MM.1S (cell line): Measurements from ENCODE around the gene HCN1.

Source experiments
- DNase-seq: peaks from one replicate; pipeline ENCODE4 v3.0.0-alpha.2; 2015
- H2AFZ ChIP-seq: fragments of 300-600 bp; sonication (generic); 2 replicates; pipeline ENCODE4 v1.6.0; 2016; ENCODE audit warnings: antibody characterized with exemption, low read length
- H3F3A ChIP-seq: fragments of 300-600 bp; sonication (generic); 2 replicates; pipeline ENCODE4 v1.6.1; 2016; ENCODE audit warnings: mild to moderate bottlenecking, antibody characterized with exemption, low read length, moderate library complexity, mixed read lengths; ENCODE audit not compliant: insufficient read depth
- H3K27ac ChIP-seq: fragments of 300-600 bp; sonication (generic); 2 replicates; pipeline ENCODE4 v1.5.1; 2016; ENCODE audit warnings: mild to moderate bottlenecking, low read length
- H3K27me3 ChIP-seq: fragments of 300-600 bp; sonication (generic); replicated peaks from 2 replicates; pipeline ENCODE4 v1.6.0; 2016; ENCODE audit warnings: low read length; ENCODE audit not compliant: insufficient read depth
- H3K36me3 ChIP-seq: fragments of 300-600 bp; sonication (generic); replicated peaks from 2 replicates; pipeline ENCODE4 v1.6.1; 2016; ENCODE audit warnings: mild to moderate bottlenecking, low read length, mixed read lengths; ENCODE audit not compliant: insufficient read depth
- H3K4me1 ChIP-seq: fragments of 300-600 bp; sonication (generic); 2 replicates; pipeline ENCODE4 v1.6.1; 2016; ENCODE audit warnings: low read length, mixed read lengths
- H3K4me2 ChIP-seq: fragments of 300-600 bp; sonication (generic); 2 replicates; pipeline ENCODE4 v1.6.0; 2016; ENCODE audit warnings: low read depth, low read length
- H3K4me3 ChIP-seq: fragments of 300-600 bp; sonication (generic); 2 replicates; pipeline ENCODE4 v1.5.1; 2016; ENCODE audit warnings: low read length, mixed read lengths
- H3K79me2 ChIP-seq: fragments of 300-600 bp; sonication (generic); 2 replicates; pipeline ENCODE4 v1.6.1; 2016; ENCODE audit warnings: mixed run types, low read length, mixed read lengths
- H3K9ac ChIP-seq: fragments of 300-600 bp; sonication (generic); 2 replicates; pipeline ENCODE4 v1.6.1; 2016; ENCODE audit warnings: low read length, mixed read lengths
- H3K9me2 ChIP-seq: fragments of 300-600 bp; sonication (generic); replicated peaks from 2 replicates; pipeline ENCODE4 v1.6.1; 2016; ENCODE audit warnings: mild to moderate bottlenecking, low read length, mixed read lengths; ENCODE audit not compliant: insufficient read depth
- H3K9me3 ChIP-seq: fragments of 300-600 bp; sonication (generic); replicated peaks from 2 replicates; pipeline ENCODE4 v1.6.1; 2016; ENCODE audit warnings: mild to moderate bottlenecking, low read length, mixed read lengths; ENCODE audit not compliant: insufficient read depth
- H4K20me1 ChIP-seq: fragments of 300-600 bp; sonication (generic); 2 replicates; pipeline ENCODE4 v1.6.1; 2016; ENCODE audit warnings: mild to moderate bottlenecking, low read length, moderate library complexity, mixed read lengths; ENCODE audit not compliant: insufficient read depth
- EZH2 ChIP-seq: fragments of 300-600 bp; sonication (generic); optimal IDR thresholded peaks from 2 replicates; pipeline ENCODE3; 2017; ENCODE audit warnings: low read depth, mild to moderate bottlenecking, antibody characterized with exemption, low read length, mixed read lengths
- EZH2phosphoT487 ChIP-seq: fragments of 300-600 bp; sonication (generic); IDR thresholded peaks from 2 replicates; pipeline ENCODE4 v1.6.1; 2018; ENCODE audit warnings: antibody characterized with exemption, low read length
- TF ChIP-seq, protein P1 (sequence below): fragments of 300-600 bp; sonication (generic); IDR thresholded peaks from 2 replicates; pipeline ENCODE4 v1.5.1; 2016; ENCODE audit warnings: antibody characterized with exemption, low read length, mixed read lengths

HCN1 gene

DNA sequence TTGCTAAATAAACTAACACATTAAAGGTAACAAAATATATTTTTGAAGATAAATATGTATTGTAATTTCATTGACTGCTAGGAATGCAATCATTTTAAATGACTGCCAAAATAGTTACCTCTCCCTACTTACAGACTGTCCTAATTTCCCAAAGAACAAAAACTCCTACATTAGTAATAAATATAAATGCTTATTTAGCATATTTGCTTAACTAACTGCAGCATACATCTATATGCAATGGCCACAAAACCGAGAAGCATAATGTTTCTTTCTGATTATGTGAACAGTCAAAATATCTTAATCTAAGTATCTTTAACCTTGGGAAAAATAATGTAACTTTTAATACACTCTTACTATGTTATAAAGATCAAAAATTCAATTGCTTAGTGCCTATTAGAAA, 431.7 kb downstream of the HCN1 start:
- no peaks in the 10 kb centered on the region for H3K4me1 ChIP-seq
- H3K4me2 ChIP-seq, result no peak overlapping the region
- H3K4me3 ChIP-seq, result no peak overlapping the region
- H2AFZ ChIP-seq, result no peak overlapping the region
- no peaks in the 10 kb centered on the region for H3K36me3 ChIP-seq
- no peaks in the 10 kb centered on the region for H3K79me2 ChIP-seq
- H3K9ac ChIP-seq, result no peak overlapping the region
- H3K27me3 ChIP-seq, result no peaks in the 10 kb centered on the region
- H3F3A ChIP-seq, result no peaks in the 10 kb centered on the region
- no peak overlapping the region for H3K27ac ChIP-seq
- TF ChIP-seq EZH2 (no peak), EZH2phosphoT487 (no peak)
- TF ChIP-seq, protein P1, sequence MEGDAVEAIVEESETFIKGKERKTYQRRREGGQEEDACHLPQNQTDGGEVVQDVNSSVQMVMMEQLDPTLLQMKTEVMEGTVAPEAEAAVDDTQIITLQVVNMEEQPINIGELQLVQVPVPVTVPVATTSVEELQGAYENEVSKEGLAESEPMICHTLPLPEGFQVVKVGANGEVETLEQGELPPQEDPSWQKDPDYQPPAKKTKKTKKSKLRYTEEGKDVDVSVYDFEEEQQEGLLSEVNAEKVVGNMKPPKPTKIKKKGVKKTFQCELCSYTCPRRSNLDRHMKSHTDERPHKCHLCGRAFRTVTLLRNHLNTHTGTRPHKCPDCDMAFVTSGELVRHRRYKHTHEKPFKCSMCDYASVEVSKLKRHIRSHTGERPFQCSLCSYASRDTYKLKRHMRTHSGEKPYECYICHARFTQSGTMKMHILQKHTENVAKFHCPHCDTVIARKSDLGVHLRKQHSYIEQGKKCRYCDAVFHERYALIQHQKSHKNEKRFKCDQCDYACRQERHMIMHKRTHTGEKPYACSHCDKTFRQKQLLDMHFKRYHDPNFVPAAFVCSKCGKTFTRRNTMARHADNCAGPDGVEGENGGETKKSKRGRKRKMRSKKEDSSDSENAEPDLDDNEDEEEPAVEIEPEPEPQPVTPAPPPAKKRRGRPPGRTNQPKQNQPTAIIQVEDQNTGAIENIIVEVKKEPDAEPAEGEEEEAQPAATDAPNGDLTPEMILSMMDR, result no peak
- no peaks in the 10 kb centered on the region for H3K9me2 ChIP-seq
- H3K9me3 ChIP-seq, result no peaks in the 10 kb centered on the region
- H4K20me1 ChIP-seq, result no peaks in the 10 kb centered on the region
- no peak for DNase-seq

GRCh38 chr5:45262061-45262590, 434.1 kb downstream of the HCN1 start:
- H4K20me1 ChIP-seq, result no peaks in the 10 kb centered on the region
- H3K9me2 ChIP-seq, result no peaks in the 10 kb centered on the region
- no peak overlapping the region for H3K27ac ChIP-seq
- H3K36me3 ChIP-seq, result no peaks in the 10 kb centered on the region
- no peak overlapping the region for H3K4me2 ChIP-seq
- H3K27me3 ChIP-seq, result no peaks in the 10 kb centered on the region
- H3K9ac ChIP-seq, result no peak overlapping the region
- no peaks in the 10 kb centered on the region for H3K4me1 ChIP-seq
- H3K9me3 ChIP-seq, result no peaks in the 10 kb centered on the region
- TF ChIP-seq EZH2phosphoT487, result no peak
- no peak for TF ChIP-seq EZH2
- TF ChIP-seq, protein P1, result no peak
- H3F3A ChIP-seq, result no peaks in the 10 kb centered on the region
- no peak for DNase-seq
- H3K79me2 ChIP-seq, result no peaks in the 10 kb centered on the region
- H3K4me3 ChIP-seq, result no peak overlapping the region
- no peak overlapping the region for H2AFZ ChIP-seq

GRCh38 chr5:45261125-45261524, 435.1 kb downstream of the HCN1 start:
- Histone ChIP-seq H3K9me3 (no peaks in the 10 kb centered on the region), H3K36me3 (no peaks in the 10 kb centered on the region), H3F3A (no peaks in the 10 kb centered on the region), H3K27ac (no peak overlapping the region), H3K79me2 (no peaks in the 10 kb centered on the region), H4K20me1 (no peaks in the 10 kb centered on the region), H3K4me3 (no peak overlapping the region), H3K4me2 (no peak overlapping the region), H3K27me3 (no peaks in the 10 kb centered on the region), H2AFZ (0 out of 2 replicates have a peak overlapping the region, but pooled peaks have one; percentile 34), H3K4me1 (no peaks in the 10 kb centered on the region), H3K9me2 (no peaks in the 10 kb centered on the region), H3K9ac (no peak overlapping the region)
- TF ChIP-seq, protein P1, result no peak
- TF ChIP-seq EZH2 (no peak), EZH2phosphoT487 (no peak)
- no peak for DNase-seq

- no peaks in the 10 kb centered on the region for H4K20me1 ChIP-seq
- H3K9me2 ChIP-seq, result no peaks in the 10 kb centered on the region
- no peaks in the 10 kb centered on the region for H3K9me3 ChIP-seq
- H3K4me2 ChIP-seq, result no peak overlapping the region
- no peaks in the 10 kb centered on the region for H3K27me3 ChIP-seq
- no peaks in the 10 kb centered on the region for H3F3A ChIP-seq
- DNase-seq, result no peak
- H3K79me2 ChIP-seq, result no peaks in the 10 kb centered on the region
- no peaks in the 10 kb centered on the region for H3K36me3 ChIP-seq
- no peak overlapping the region for H2AFZ ChIP-seq
- TF ChIP-seq, protein P1, result no peak
- TF ChIP-seq EZH2phosphoT487, result no peak
- TF ChIP-seq EZH2, result no peak
- H3K4me3 ChIP-seq, result no peak overlapping the region
- no peaks in the 10 kb centered on the region for H3K4me1 ChIP-seq
- H3K9ac ChIP-seq, result no peak overlapping the region
- H3K27ac ChIP-seq, result no peak overlapping the region
Observed at GRCh38 chr5:45260292-45260691, 435.9 kb downstream of the HCN1 start.
